ENCODE results near the gene BTD.

DNA sequence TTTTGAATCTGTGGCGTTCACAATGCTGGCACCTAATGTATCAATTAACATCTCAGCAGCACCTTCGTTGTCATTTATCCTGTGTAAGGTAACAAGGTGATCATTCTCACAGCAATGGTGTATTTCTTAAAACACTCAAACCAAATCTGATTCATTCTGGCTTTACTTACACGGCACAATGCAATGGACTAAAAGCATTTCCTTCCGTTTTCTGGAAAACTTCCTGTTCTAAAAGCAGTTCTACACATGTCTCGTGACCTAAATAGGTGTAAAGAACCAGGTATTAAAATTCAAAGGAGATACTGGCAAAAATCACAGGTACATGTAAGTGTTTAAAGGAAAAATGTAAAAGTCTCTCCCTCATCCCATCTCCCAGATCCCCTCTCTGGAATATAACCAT, 77.8 kb downstream of the BTD start:
- TF ChIP-seq, protein P1, sequence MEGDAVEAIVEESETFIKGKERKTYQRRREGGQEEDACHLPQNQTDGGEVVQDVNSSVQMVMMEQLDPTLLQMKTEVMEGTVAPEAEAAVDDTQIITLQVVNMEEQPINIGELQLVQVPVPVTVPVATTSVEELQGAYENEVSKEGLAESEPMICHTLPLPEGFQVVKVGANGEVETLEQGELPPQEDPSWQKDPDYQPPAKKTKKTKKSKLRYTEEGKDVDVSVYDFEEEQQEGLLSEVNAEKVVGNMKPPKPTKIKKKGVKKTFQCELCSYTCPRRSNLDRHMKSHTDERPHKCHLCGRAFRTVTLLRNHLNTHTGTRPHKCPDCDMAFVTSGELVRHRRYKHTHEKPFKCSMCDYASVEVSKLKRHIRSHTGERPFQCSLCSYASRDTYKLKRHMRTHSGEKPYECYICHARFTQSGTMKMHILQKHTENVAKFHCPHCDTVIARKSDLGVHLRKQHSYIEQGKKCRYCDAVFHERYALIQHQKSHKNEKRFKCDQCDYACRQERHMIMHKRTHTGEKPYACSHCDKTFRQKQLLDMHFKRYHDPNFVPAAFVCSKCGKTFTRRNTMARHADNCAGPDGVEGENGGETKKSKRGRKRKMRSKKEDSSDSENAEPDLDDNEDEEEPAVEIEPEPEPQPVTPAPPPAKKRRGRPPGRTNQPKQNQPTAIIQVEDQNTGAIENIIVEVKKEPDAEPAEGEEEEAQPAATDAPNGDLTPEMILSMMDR (IDR thresholded peaks at IDR 0.05; ENCODE audit: insufficient read depth, low read length, poor library complexity, severe bottlenecking) = no peak
- no peak for TF ChIP-seq EZH2phosphoT487 (conservative IDR thresholded peaks at IDR 0.05; ENCODE audit: low read length)
